ENCODE data around the gene PLIN3.
"Not testable (repeated sequence)": the region's sequence is repeated elsewhere in the genome, so short reads cannot be mapped to it uniquely, and the experiment has no call there.

Gene PLIN3

DNA sequence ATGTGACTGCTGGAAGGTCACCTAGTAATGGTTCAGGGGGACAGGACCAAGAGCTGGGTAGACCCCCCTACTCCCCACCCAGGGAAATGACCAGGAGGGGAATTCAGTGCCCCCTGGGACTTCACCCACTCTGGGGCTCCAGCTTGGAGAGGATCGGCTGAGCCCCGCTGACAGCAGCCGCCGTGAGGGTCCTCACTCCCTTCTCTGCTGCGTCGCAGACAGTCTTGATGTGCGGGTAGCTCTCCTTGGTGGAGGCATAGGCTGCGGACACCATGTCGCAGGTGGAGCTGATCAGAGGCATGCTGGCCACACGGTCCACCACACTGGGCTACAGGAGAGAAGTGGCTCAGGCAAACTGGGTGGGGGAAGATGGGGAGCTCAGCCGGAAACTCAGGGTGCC is 7.8 kb downstream of the PLIN3 start:
- Histone ChIP-seq H2BK120ac (ENCODE audit: low read depth, low read length) (no peak overlapping the region), H3K4me1 (ENCODE audit: control insufficient read depth, low read depth, low read length) (no peaks in the 10 kb centered on the region), H3K4me3 (ENCODE audit: low read length) (no peak overlapping the region), H3K79me1 (ENCODE audit: low read length) (no peaks in the 10 kb centered on the region), H3K79me2 (ENCODE audit: control insufficient read depth, insufficient read depth, low read length) (no peaks in the 10 kb centered on the region), H2AK5ac (ENCODE audit: low read length) (no peak overlapping the region), H3K23ac (ENCODE audit: low read length) (no peak overlapping the region), H3K56ac (ENCODE audit: low read length) (no peak overlapping the region), H4K8ac (ENCODE audit: low read depth, low read length) (no peak overlapping the region), H3K18ac (ENCODE audit: low read length) (no peak overlapping the region), H3K9ac (ENCODE audit: low read length) (no peak overlapping the region), H3K4me2 (ENCODE audit: low read length) (no peak overlapping the region), H2BK15ac (replicated peaks; ENCODE audit: low read depth) (no peak overlapping the region), H3K4ac (ENCODE audit: low read depth, low read length) (no peak overlapping the region), H2BK5ac (ENCODE audit: low read length) (no peak overlapping the region), H3K27ac (ENCODE audit: low read depth, low read length) (no peak overlapping the region), H3K27me3 (ENCODE audit: insufficient read depth, low read length, poor library complexity) (no peaks in the 10 kb centered on the region), H4K5ac (ENCODE audit: low read length) (no peak overlapping the region), H3K36me3 (ENCODE audit: control insufficient read depth, insufficient read depth, low read length) (no peaks in the 10 kb centered on the region)
- DNase-seq, result no peak
- no CpG with 5 or more reads among the region's 11 CpGs for WGBS (ENCODE audit: extremely low coverage, insufficient coverage, low lambda C conversion rate)

GRCh38 chr19:4856468-4856867 is 11.0 kb downstream of the PLIN3 start:
- not testable (repeated sequence) for H3K4me2 ChIP-seq (ENCODE audit: low read length); H3K36me3 ChIP-seq (ENCODE audit: control insufficient read depth, insufficient read depth, low read length); H3K27me3 ChIP-seq (ENCODE audit: insufficient read depth, low read length, poor library complexity); H3K9ac ChIP-seq (ENCODE audit: low read length); H3K18ac ChIP-seq (ENCODE audit: low read length); H4K5ac ChIP-seq (ENCODE audit: low read length); H4K8ac ChIP-seq (ENCODE audit: low read depth, low read length); H3K4ac ChIP-seq (ENCODE audit: low read depth, low read length); H3K56ac ChIP-seq (ENCODE audit: low read length); H3K4me3 ChIP-seq (ENCODE audit: low read length); H3K23ac ChIP-seq (ENCODE audit: low read length); H2BK5ac ChIP-seq (ENCODE audit: low read length); H2AK5ac ChIP-seq (ENCODE audit: low read length); H3K27ac ChIP-seq (ENCODE audit: low read depth, low read length); H3K79me2 ChIP-seq (ENCODE audit: control insufficient read depth, insufficient read depth, low read length); DNase-seq; H3K4me1 ChIP-seq (ENCODE audit: control insufficient read depth, low read depth, low read length); H3K79me1 ChIP-seq (ENCODE audit: low read length); H2BK120ac ChIP-seq (ENCODE audit: low read depth, low read length); H2BK15ac ChIP-seq (replicated peaks; ENCODE audit: low read depth)
- no CpG with 5 or more reads among the region's 12 CpGs for WGBS (ENCODE audit: extremely low coverage, insufficient coverage, low lambda C conversion rate)

GRCh38 chr19:4853506-4853905 is 14.0 kb downstream of the PLIN3 start:
- H3K27ac ChIP-seq (ENCODE audit: low read depth, low read length); H2AK5ac ChIP-seq (ENCODE audit: low read length); H4K5ac ChIP-seq (ENCODE audit: low read length); H3K79me2 ChIP-seq (ENCODE audit: control insufficient read depth, insufficient read depth, low read length); H3K9ac ChIP-seq (ENCODE audit: low read length); DNase-seq; H3K56ac ChIP-seq (ENCODE audit: low read length); H3K36me3 ChIP-seq (ENCODE audit: control insufficient read depth, insufficient read depth, low read length); H3K4me2 ChIP-seq (ENCODE audit: low read length); H3K23ac ChIP-seq (ENCODE audit: low read length); H3K79me1 ChIP-seq (ENCODE audit: low read length); H3K4me1 ChIP-seq (ENCODE audit: control insufficient read depth, low read depth, low read length); H4K8ac ChIP-seq (ENCODE audit: low read depth, low read length); H2BK5ac ChIP-seq (ENCODE audit: low read length); H3K18ac ChIP-seq (ENCODE audit: low read length); H3K27me3 ChIP-seq (ENCODE audit: insufficient read depth, low read length, poor library complexity); H3K4ac ChIP-seq (ENCODE audit: low read depth, low read length); H3K4me3 ChIP-seq (ENCODE audit: low read length); H2BK120ac ChIP-seq (ENCODE audit: low read depth, low read length); H2BK15ac ChIP-seq (replicated peaks; ENCODE audit: low read depth): not testable (repeated sequence)
- no CpG with 5 or more reads among the region's 8 CpGs for WGBS (ENCODE audit: extremely low coverage, insufficient coverage, low lambda C conversion rate)

- H4K5ac ChIP-seq (ENCODE audit: low read length), result no peak overlapping the region
- no peak for DNase-seq
- no peak overlapping the region for H3K4me2 ChIP-seq (ENCODE audit: low read length)
- no peak overlapping the region for H3K56ac ChIP-seq (ENCODE audit: low read length)
- H3K18ac ChIP-seq (ENCODE audit: low read length), result no peak overlapping the region
- H2AK5ac ChIP-seq (ENCODE audit: low read length), result no peak overlapping the region
- no peak overlapping the region for H4K8ac ChIP-seq (ENCODE audit: low read depth, low read length)
- H2BK5ac ChIP-seq (ENCODE audit: low read length), result no peak overlapping the region
- no peaks in the 10 kb centered on the region for H3K4me1 ChIP-seq (ENCODE audit: control insufficient read depth, low read depth, low read length)
- H2BK120ac ChIP-seq (ENCODE audit: low read depth, low read length), result no peak overlapping the region
- no peak overlapping the region for H3K23ac ChIP-seq (ENCODE audit: low read length)
- no peak overlapping the region for H3K27ac ChIP-seq (ENCODE audit: low read depth, low read length)
- H3K4ac ChIP-seq (ENCODE audit: low read depth, low read length), result no peak overlapping the region
- no peaks in the 10 kb centered on the region for H3K79me1 ChIP-seq (ENCODE audit: low read length)
- no peak overlapping the region for H2BK15ac ChIP-seq (replicated peaks; ENCODE audit: low read depth)
- H3K36me3 ChIP-seq (ENCODE audit: control insufficient read depth, insufficient read depth, low read length), result peaks cover 2% of the 10 kb centered on the region
- H3K79me2 ChIP-seq (ENCODE audit: control insufficient read depth, insufficient read depth, low read length), result no peaks in the 10 kb centered on the region
- no CpG with 5 or more reads among the region's 6 CpGs for WGBS (ENCODE audit: extremely low coverage, insufficient coverage, low lambda C conversion rate)
- H3K4me3 ChIP-seq (ENCODE audit: low read length), result no peak overlapping the region
- no peaks in the 10 kb centered on the region for H3K27me3 ChIP-seq (ENCODE audit: insufficient read depth, low read length, poor library complexity)
- H3K9ac ChIP-seq (ENCODE audit: low read length), result no peak overlapping the region
These were observed 15.0 kb downstream of the PLIN3 start for GRCh38 chr19:4852484-4852883.

DNA sequence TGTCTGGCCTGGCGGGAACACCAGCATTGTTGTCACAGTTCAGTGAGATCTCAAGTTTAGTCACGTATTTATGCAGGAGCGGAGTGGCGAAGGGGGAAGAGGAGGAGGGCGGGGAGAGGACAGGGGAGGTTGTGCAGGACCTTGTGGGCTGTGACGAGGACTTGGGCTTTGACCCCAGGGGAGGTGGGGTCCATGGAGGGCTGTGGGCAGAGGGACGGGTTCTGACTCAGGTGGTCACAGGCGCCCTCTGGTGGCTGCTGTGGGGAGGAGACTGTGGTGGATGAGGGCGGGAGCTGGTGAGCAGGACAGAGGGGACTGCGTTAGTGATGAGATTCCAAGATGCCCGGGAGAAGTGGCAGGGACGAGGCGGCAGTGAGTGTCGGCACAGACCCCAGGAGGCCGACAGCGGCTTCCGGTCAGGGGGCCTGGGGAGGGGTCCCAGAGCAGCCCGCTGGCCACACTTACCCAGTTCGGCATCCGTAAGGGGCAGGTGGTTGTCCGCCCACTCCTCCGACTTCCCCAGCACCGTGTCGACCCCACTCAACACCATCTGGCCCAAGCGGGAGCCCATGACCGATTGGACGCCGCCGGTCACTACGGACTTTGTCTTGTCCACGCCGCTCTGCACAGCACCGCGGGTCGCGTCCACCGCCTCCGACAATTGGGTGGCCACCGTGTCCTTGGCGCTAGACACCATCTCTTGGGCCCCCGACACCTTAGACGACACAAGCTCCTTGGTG is 15.7 kb downstream of the PLIN3 start:
- WGBS (ENCODE audit: extremely low coverage, insufficient coverage, low lambda C conversion rate), result no CpG with 5 or more reads among the region's 42 CpGs
- Histone ChIP-seq H2BK15ac (replicated peaks; ENCODE audit: low read depth) (no peak overlapping the region), H4K8ac (ENCODE audit: low read depth, low read length) (no peak overlapping the region), H3K4me1 (ENCODE audit: control insufficient read depth, low read depth, low read length) (no peaks in the 10 kb centered on the region), H3K36me3 (ENCODE audit: control insufficient read depth, insufficient read depth, low read length) (peaks cover 3% of the 10 kb centered on the region), H2BK5ac (ENCODE audit: low read length) (no peak overlapping the region), H3K79me2 (ENCODE audit: control insufficient read depth, insufficient read depth, low read length) (no peaks in the 10 kb centered on the region), H3K4ac (ENCODE audit: low read depth, low read length) (no peak overlapping the region), H4K5ac (ENCODE audit: low read length) (no peak overlapping the region), H3K27me3 (ENCODE audit: insufficient read depth, low read length, poor library complexity) (no peaks in the 10 kb centered on the region), H3K4me3 (ENCODE audit: low read length) (no peak overlapping the region), H3K18ac (ENCODE audit: low read length) (no peak overlapping the region), H3K27ac (ENCODE audit: low read depth, low read length) (no peak overlapping the region), H2AK5ac (ENCODE audit: low read length) (no peak overlapping the region), H2BK120ac (ENCODE audit: low read depth, low read length) (no peak overlapping the region), H3K9ac (ENCODE audit: low read length) (no peak overlapping the region), H3K4me2 (ENCODE audit: low read length) (no peak overlapping the region), H3K56ac (ENCODE audit: low read length) (no peak overlapping the region), H3K79me1 (ENCODE audit: low read length) (no peaks in the 10 kb centered on the region), H3K23ac (ENCODE audit: low read length) (no peak overlapping the region)
- peak; percentile 77 for DNase-seq

- H3K9ac ChIP-seq (ENCODE audit: low read length), result no peak overlapping the region
- H3K27me3 ChIP-seq (ENCODE audit: insufficient read depth, low read length, poor library complexity), result no peaks in the 10 kb centered on the region
- H2BK120ac ChIP-seq (ENCODE audit: low read depth, low read length), result no peak overlapping the region
- H3K4me1 ChIP-seq (ENCODE audit: control insufficient read depth, low read depth, low read length), result no peaks in the 10 kb centered on the region
- H3K4me2 ChIP-seq (ENCODE audit: low read length), result no peak overlapping the region
- no peak overlapping the region for H2BK15ac ChIP-seq (replicated peaks; ENCODE audit: low read depth)
- no peak overlapping the region for H4K8ac ChIP-seq (ENCODE audit: low read depth, low read length)
- H3K27ac ChIP-seq (ENCODE audit: low read depth, low read length), result no peak overlapping the region
- no peak overlapping the region for H2BK5ac ChIP-seq (ENCODE audit: low read length)
- no peaks in the 10 kb centered on the region for H3K79me1 ChIP-seq (ENCODE audit: low read length)
- no peak overlapping the region for H2AK5ac ChIP-seq (ENCODE audit: low read length)
- WGBS (ENCODE audit: extremely low coverage, insufficient coverage, low lambda C conversion rate), result no CpG with 5 or more reads among the region's 7 CpGs
- H4K5ac ChIP-seq (ENCODE audit: low read length), result no peak overlapping the region
- H3K23ac ChIP-seq (ENCODE audit: low read length), result no peak overlapping the region
- no peak overlapping the region for H3K18ac ChIP-seq (ENCODE audit: low read length)
- no peak overlapping the region for H3K56ac ChIP-seq (ENCODE audit: low read length)
- H3K79me2 ChIP-seq (ENCODE audit: control insufficient read depth, insufficient read depth, low read length), result no peaks in the 10 kb centered on the region
- no peak for DNase-seq
- H3K36me3 ChIP-seq (ENCODE audit: control insufficient read depth, insufficient read depth, low read length), result peaks cover 4% of the 10 kb centered on the region
- no peak overlapping the region for H3K4me3 ChIP-seq (ENCODE audit: low read length)
- H3K4ac ChIP-seq (ENCODE audit: low read depth, low read length), result no peak overlapping the region
These were observed 18.4 kb downstream of the PLIN3 start for GRCh38 chr19:4849019-4849418.
